Measurements from ENCODE around the gene HAVCR1.
"Not testable (repeated sequence)": the region's sequence is repeated elsewhere in the genome, so short reads cannot be mapped to it uniquely, and the experiment has no call there.

The HAVCR1 gene

DNA sequence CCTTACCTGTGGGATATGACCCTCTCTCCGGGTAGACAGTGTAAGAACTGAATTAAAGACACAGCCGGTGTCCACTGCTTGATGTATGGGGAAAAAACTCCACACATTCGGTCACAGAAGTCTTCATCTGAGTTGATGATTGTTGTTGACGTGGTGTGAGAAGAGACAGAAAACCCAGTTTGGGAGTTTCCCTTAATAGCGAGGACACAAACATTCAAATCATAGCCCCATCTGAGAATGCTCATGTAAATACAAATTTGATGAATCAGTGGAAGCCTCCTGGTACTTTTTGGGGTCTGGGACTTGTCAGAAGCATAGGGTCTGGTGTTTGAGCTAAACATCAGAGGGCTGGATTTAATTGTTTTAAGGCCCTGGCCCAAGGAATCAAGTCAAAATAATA, 11.0 kb downstream of the HAVCR1 start:
- DNase-seq, result no peak

DNA sequence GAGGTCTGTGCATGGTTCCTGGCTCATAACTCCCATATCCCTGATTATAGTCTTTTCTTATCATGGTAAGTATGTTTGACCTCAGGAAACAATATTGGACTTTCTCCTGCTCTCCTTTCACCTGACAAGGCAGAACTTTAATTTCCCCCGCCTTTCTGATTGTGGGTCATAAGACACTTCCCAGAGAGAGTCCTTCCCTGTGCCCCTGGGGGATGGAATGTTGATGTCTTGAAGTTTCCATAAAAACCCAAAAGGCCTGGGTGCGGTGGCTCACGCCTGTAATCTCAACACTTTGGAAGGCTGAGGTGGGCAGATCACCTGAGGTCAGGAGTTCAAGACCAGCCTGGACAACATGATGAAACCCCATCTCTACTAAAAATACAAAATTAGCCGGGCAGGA, 11.9 kb downstream of the HAVCR1 start:
- not testable (repeated sequence) for DNase-seq

- DNase-seq, result no peak
These were observed 12.9 kb downstream of the HAVCR1 start for GRCh38 chr5:157046041-157046440.

DNA sequence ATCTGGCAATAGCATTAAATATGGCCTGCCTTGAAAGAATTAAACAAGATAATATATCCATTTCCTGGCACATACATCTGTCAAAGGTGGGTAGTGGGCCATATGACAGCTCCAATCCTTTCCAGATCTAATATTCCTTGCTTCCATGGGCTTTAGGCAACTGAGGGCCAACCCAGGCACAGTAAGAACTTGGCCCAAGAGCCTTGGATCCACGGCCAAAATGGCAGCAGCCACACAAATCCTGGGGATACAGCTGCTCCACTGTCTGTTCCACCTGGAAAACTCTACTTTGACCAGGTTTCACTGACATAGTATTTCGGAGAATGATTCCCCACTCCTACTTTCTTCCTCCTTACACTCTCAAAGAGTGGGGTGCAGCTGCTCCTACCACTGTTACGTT, 13.3 kb downstream of the HAVCR1 start:
- no peak for DNase-seq

DNA sequence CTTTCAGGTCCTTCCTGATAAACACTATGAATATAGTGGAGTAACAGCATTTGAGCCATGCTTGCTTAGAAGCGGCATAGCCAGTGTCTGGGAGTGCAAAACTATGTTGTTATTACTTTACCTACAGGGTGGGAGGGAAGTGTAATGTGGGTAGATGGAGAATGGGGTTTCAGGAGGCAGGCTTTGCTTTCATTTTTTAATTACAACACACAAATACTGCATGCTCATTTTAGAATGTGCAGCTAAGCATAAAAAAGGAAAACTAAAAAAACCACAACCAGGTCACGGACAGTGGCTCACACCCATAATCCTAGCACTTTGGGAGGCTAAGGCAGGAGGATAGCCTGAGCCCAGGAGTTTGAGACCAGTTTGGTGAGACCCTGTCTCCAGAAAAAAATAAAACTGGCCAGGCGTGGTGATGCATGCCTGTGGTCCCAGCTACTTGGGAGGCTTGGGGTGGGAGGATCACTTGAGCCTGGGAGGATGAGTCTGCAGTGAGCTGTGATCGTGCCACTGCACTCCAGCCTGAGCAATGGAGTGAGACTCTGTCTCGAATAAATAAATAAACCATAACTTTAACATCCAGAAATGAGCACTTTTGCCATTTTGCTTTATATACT, 20.2 kb downstream of the HAVCR1 start:
- no peak for DNase-seq

DNA sequence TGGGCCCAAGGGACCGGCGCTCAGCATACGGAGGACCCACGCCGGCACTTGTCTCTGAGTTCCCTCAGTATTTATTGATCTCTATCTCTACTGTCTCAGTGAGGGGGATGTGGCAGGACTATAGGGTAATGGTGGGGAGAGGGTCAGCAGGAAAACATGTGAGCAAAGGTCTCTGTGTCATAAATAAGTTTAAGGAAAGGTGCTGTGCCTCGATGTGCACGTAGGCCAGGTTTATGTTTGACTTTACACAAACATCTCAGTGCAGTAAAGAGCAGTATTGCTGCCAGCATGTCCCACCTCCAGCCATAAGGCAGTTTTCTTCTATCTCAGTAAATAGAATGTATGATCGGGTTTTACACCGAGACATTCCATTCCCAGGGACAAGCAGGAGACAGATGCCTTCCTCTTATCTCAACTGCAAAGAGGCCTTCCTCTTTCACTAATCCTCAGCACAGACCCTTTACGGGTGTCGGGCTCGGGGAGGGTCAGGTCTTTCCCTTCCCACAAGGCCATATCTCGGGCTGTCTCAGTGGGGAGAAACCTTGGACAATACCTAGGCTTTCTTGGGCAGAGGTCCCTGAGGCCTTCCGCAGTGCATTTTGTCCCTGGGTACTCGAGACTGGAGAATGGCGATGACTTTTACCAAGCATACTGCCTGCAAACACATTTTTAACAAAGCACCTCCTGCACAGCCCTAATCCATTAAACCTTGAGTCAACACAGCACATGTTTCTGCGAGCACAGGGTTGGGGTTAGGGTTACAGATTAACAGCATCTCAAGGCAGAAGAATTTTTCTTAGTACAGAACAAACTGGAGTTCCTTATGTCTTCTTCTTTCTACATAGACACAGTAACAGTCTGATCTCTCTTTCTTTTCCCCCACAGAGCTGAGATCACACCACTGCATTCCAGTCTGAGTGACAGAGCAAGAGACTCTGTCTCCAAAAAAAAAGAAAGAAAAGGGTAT, 24.5 kb downstream of the HAVCR1 start:
- DNase-seq, result not testable (repeated sequence)

GRCh38 chr5:157033071-157033583, 25.8 kb downstream of the HAVCR1 start:
- DNase-seq, result no peak

DNA sequence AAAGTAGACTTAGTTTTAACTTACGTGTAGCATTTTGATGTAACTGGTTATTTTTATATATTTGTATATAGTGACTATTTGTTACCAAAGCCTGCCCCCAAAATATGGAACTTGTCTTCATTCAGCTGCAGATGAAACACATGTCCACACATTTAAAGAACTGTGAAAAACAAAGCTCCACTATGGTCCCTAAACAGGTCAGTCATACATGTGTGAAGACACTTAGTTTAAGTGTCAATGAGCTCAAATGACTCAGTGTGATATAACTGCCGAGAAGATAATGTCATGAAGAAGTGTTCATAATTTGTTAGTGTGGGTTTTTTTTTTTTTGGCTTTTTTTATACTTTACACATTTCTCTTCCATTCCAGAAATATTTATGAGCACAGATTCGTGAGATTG, 28.2 kb downstream of the HAVCR1 start:
- DNase-seq, result no peak

GRCh38 chr5:157029457-157029856, 29.5 kb downstream of the HAVCR1 start:
- DNase-seq, result no peak

GRCh38 chr5:157027663-157028062, 31.3 kb downstream of the HAVCR1 start:
- DNase-seq, result not testable (repeated sequence)

DNA sequence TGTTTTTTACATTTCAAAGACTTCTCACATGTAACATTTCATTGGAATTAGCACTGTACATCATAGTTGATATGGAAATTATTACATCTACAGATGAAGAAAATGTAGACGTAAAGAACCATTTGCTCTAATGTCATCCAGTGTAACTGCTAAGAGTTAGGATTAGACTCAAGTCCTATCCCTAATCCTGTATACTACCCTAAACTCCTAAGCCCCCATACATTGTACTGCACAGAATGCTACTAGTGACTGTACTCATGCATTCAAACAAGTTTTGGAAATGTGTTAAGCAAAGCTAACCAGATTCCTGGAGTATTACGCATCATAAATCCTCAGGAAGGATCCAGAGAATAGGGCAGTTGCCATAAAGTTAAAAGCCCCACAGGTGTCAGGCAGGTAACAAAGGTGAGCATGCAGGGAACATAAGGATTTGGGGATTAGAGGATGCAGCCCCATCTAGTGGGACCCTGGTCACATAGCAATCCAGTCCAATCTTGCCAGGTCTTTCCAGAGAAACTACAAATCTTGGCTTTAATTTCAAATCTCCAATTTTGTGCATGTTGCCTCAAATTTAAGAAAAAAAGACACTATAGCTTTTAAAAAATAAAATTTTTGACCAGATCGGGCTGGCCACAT, 32.0 kb downstream of the HAVCR1 start:
- DNase-seq, result peak; percentile 37

GRCh38 chr5:157025093-157025698, 33.7 kb downstream of the HAVCR1 start:
- no peak for DNase-seq

GRCh38 chr5:157024208-157024959, 34.5 kb downstream of the HAVCR1 start:
- no peak for DNase-seq

- DNase-seq, result no peak
These were observed 36.9 kb downstream of the HAVCR1 start for GRCh38 chr5:157022024-157022423.

DNA sequence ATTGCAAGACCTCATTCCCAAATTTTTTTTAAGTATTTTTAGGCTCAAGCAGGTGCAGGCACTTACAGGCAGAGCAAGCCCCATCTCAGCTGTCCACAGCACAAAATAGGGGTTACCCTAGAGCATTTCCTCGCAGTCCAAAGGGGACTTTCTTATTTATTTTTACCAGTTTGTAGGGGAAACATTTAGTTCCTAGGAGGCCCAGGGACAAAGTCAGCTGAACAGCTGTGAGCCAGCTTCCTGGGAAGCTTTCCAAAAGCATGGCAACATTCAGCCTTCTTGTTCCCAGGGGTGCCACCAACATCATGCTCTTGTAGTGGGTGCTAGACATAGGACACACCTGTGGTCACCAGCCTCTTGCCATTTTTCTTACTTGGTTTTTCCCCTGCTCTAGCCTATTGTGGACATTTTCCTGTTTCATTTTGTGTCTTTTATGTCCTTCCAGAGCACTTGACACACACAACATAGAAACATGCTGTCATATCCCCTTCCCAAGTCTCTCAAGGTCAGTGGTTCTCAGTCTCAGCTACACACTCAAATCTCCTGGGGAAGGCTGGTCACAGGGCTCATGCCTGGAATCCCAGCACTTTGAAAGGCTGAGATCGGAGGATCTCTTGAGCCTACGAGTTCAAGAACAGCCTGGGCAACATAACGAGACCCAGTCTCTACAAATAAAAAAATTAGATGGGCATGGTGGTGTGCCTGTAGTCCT, 38.2 kb downstream of the HAVCR1 start:
- DNase-seq, result no peak

DNA sequence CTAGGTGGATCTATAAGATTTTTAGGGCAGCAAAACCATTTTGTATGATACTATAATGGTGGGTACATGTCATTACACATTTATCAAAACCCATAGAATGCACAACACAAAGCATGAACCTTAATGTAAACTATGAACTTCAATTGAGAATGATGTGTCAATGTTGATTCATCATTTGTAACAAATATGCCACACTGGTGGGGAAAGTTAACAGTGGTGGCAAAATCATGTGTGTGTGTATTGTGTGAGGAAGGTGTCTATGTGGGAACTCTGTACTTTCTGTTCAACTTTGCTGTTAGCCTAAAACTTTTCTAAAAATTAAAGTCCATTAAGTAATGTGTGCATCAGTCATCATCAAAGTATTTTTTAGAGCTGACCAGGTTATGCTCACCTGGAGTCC, 38.9 kb downstream of the HAVCR1 start:
- no peak for DNase-seq

DNA sequence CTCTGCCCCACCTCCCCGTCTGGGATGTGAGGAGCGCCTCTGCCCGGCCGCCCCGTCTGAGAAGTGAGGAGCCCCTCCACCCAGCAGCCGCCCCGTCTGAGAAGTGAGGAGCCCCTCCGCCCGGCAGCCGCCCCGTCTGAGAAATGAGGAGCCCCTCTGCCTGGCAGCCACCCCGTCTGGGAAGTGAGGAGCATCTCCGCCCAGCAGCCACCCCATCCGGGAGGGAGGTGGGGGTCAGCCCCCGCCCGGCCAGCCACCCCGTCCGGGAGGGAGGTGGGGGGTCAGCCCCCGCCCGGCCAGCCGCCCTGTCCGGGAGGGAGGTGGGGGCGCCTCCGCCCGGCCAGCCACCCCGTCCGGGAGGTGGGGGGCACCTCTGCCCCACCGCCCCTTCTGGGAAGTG, 44.8 kb downstream of the HAVCR1 start:
- DNase-seq, result not testable (repeated sequence)

GRCh38 chr5:157006262-157006661, 52.7 kb downstream of the HAVCR1 start:
- DNase-seq, result no peak

GRCh38 chr5:157004893-157005551, 53.9 kb downstream of the HAVCR1 start:
- DNase-seq, result no peak

- DNase-seq, result no peak
These were observed 67.2 kb downstream of the HAVCR1 start for GRCh38 chr5:156991714-156992113.

GRCh38 chr5:156984064-156984463, 74.9 kb downstream of the HAVCR1 start:
- no peak for DNase-seq
